K562 (cell line): ENCODE results near the gene FDX2. TPM values are rescaled to one million over a fixed set of nuclear protein-coding genes. Genes with fewer than 3 reads are reported as not detected.

ENCODE experiments used
- ATAC-seq: fragments of 200-7000 bp; cut with Tn5 transposase; 3 replicates; pipeline ENCODE4 v1.9.1; 2020; ENCODE audit warnings: moderate library complexity
- BruUV-seq: library from RNA; stranded (reverse); fragments of 400-500 nt; replicated peaks from 2 replicates; lab custom pipeline; 2021; lab: Mats Ljungman, UMichigan
- CTCF ChIA-PET: fragments of 300-600 bp; formaldehyde crosslinking; extraction: SDS; loops from one replicate; lab custom pipeline; 2021; ENCODE audit warnings: low intra/inter-chr PET ratio; lab: Yijun Ruan, JAX
- POLR2A ChIA-PET: fragments of 300-600, 350-650 bp; sonication (Branson Sonifier 250); formaldehyde crosslinking; extraction: SDS; loops from one replicate; lab custom pipeline; 2021; ENCODE audit warnings: antibody characterized with exemption, inconsistent platforms; lab: Yijun Ruan, JAX
- DNase-seq, 4 experiments: peaks; one replicate each; pipeline versions ENCODE4 v3.0.0 to v3.0.0-alpha.2; 2011 to 2018; ENCODE audit warnings: low spot score in 3 of 4, mixed read lengths in 3 of 4; ENCODE audit errors: extremely low read depth in 1 of 4
- FAIRE-seq: peaks from 2 replicates; lab custom pipeline; 2011; peaks lifted over from hg19 to GRCh38; lab: Jason Lieb, UNC
- H2AFZ ChIP-seq: 2 replicates; pipeline ENCODE4 v1.6.0; 2011; ENCODE audit warnings: low read depth, low read length, control low read depth, inconsistent platforms
- H3K27ac ChIP-seq: fragments of 200-600 bp; 3 replicates; pipeline ENCODE4 v1.8.0; 2011; ENCODE audit warnings: low read depth, mild to moderate bottlenecking, control low read depth, inconsistent platforms, low read length, moderate library complexity, mixed read lengths; ENCODE audit errors: extremely low read depth
- H3K27me3 ChIP-seq, 2 experiments: fragments of 300-600 bp in 1 of 2; 2 replicates in 1 of 2; 3 replicates in 1 of 2; pipeline versions ENCODE4 v1.6.0 to v1.8.0; 2011; ENCODE audit warnings: inconsistent platforms in 2 of 2, low read length in 2 of 2, mild to moderate bottlenecking in 1 of 2, mixed read lengths in 1 of 2, moderate library complexity in 1 of 2; ENCODE audit not compliant: control insufficient read depth in 2 of 2, insufficient read depth in 2 of 2
- H3K36me3 ChIP-seq: fragments of 300-600 bp; 3 replicates; pipeline ENCODE4 v1.8.0; 2011; ENCODE audit warnings: mild to moderate bottlenecking, low read length, inconsistent platforms; ENCODE audit not compliant: control insufficient read depth, insufficient read depth
- H3K4me1 ChIP-seq, 2 experiments: fragments of 200-600 bp in 1 of 2; replicated peaks in 1 of 2; 2 replicates in 1 of 2; 3 replicates in 1 of 2; pipeline versions ENCODE4 v1.5.1 to v1.8.0; 2011; ENCODE audit warnings: inconsistent platforms in 2 of 2, low read length in 2 of 2, mild to moderate bottlenecking in 1 of 2, mixed read lengths in 1 of 2, moderate library complexity in 1 of 2; ENCODE audit not compliant: control insufficient read depth in 2 of 2, insufficient read depth in 2 of 2
- H3K4me2 ChIP-seq: 2 replicates; pipeline ENCODE4 v1.6.1; 2011; ENCODE audit warnings: low read length, control low read depth, inconsistent platforms, mixed read lengths; ENCODE audit not compliant: insufficient read depth
- H3K4me3 ChIP-seq: fragments of 200-600 bp; sonication (generic), shearing (Covaris generic); 2 replicates; pipeline ENCODE4 v1.5.1; 2016; ENCODE audit warnings: control low read depth, inconsistent platforms
- H3K79me2 ChIP-seq: fragments of 200-600 bp; 3 replicates; pipeline ENCODE4 v1.8.0; 2011; ENCODE audit warnings: low read length, inconsistent platforms; ENCODE audit not compliant: control insufficient read depth, insufficient read depth
- H3K9ac ChIP-seq, 2 experiments: 2 replicates each; pipeline versions ENCODE4 v1.6.0 to v1.6.1; 2011; ENCODE audit warnings: low read depth in 2 of 2, low read length in 2 of 2, control low read depth in 1 of 2, inconsistent platforms in 1 of 2, mild to moderate bottlenecking in 1 of 2, mixed read lengths in 1 of 2; ENCODE audit not compliant: insufficient read depth in 1 of 2
- H3K9me1 ChIP-seq: one replicate; pipeline ENCODE4 v1.6.0; 2011; ENCODE audit warnings: inconsistent platforms, mild to moderate bottlenecking, low read length, moderate library complexity; ENCODE audit not compliant: control insufficient read depth, insufficient read depth
- H3K9me3 ChIP-seq: replicated peaks from 2 replicates; pipeline ENCODE4 v1.5.1; 2011; ENCODE audit warnings: low read depth, low read length, inconsistent platforms; ENCODE audit not compliant: control insufficient read depth, insufficient read depth
- H4K20me1 ChIP-seq: replicated peaks from 2 replicates; pipeline ENCODE4 v1.6.1; 2011; ENCODE audit warnings: low read length, inconsistent platforms, mixed read lengths; ENCODE audit not compliant: control insufficient read depth, insufficient read depth
- ELF4 ChIP-seq: fragments of 450-650 bp; formaldehyde crosslinking; IDR thresholded peaks from 2 replicates; pipeline ENCODE4 v1.4.0; 2022; ENCODE audit warnings: missing genetic modification characterization
- FOXP1 ChIP-seq: sonication (generic); formaldehyde crosslinking; IDR thresholded peaks from 2 replicates; pipeline ENCODE4 v1.8.0; 2022; ENCODE audit warnings: mild to moderate bottlenecking, missing genetic modification reagents
- HEY1 ChIP-seq: fragments of 250-450 bp; sonication (Bioruptor Pico); IDR thresholded peaks from 2 replicates; pipeline ENCODE4 v1.5.0; 2020; ENCODE audit warnings: mild to moderate bottlenecking, moderate library complexity, borderline replicate concordance
- MECOM ChIP-seq: fragments of 250-450 bp; sonication (Bioruptor Pico); IDR thresholded peaks from 2 replicates; pipeline ENCODE4 v1.8.0; 2022; ENCODE audit warnings: inconsistent platforms
- POLR2G ChIP-seq: fragments of 200-400 bp; formaldehyde crosslinking; IDR thresholded peaks from 2 replicates; pipeline ENCODE4 v1.6.1; 2017; ENCODE audit warnings: low read depth, mild to moderate bottlenecking, antibody characterized with exemption, low read length, moderate library complexity
- PPARD ChIP-seq: fragments of 250-450 bp; sonication (Bioruptor Pico); IDR thresholded peaks from 2 replicates; pipeline ENCODE4 v1.8.0; 2022; ENCODE audit warnings: inconsistent platforms, mild to moderate bottlenecking, moderate library complexity
- RBFOX2 ChIP-seq: fragments of 200-400 bp; formaldehyde crosslinking; IDR thresholded peaks from 2 replicates; pipeline ENCODE4 v1.6.1; 2017; ENCODE audit warnings: low read depth, mild to moderate bottlenecking, low read length, moderate library complexity
- SIRT6 ChIP-seq: IDR thresholded peaks from one replicate; pipeline ENCODE4 v1.6.1; 2012; ENCODE audit warnings: low read depth, mild to moderate bottlenecking, control low read depth, inconsistent platforms, low read length, moderate library complexity
- TEAD2 ChIP-seq: fragments of 450-650 bp; IDR thresholded peaks from 2 replicates; pipeline ENCODE4 v1.6.1; 2016; ENCODE audit warnings: missing genetic modification characterization, control low read depth, missing compliant biosample characterization
- U2AF1 ChIP-seq: fragments of 200-400 bp; formaldehyde crosslinking; optimal IDR thresholded peaks from 2 replicates; pipeline ENCODE3; 2017; ENCODE audit warnings: mild to moderate bottlenecking, low read depth, low read length, moderate library complexity
- ZBTB17 ChIP-seq: fragments of 450-650 bp; formaldehyde crosslinking; IDR thresholded peaks from 2 replicates; pipeline ENCODE4 v1.4.0; 2020; ENCODE audit warnings: mild to moderate bottlenecking
- ZFX ChIP-seq: sonication (generic); formaldehyde crosslinking; IDR thresholded peaks from 2 replicates; pipeline ENCODE4 v1.8.0; 2022; ENCODE audit warnings: mild to moderate bottlenecking, missing genetic modification reagents, moderate library complexity
- ZNF778 ChIP-seq: fragments of 450-650 bp; formaldehyde crosslinking; IDR thresholded peaks from 2 replicates; pipeline ENCODE4 v1.4.0; 2020; ENCODE audit warnings: mild to moderate bottlenecking, moderate library complexity
- WGBS: fragments of 100-300 bp; shearing (Covaris generic); methylation state at CpG from one replicate; pipeline ENCODE4 v1.1.6; 2016; ENCODE audit warnings: low coverage, mixed read lengths; ENCODE audit not compliant: insufficient coverage; ENCODE audit errors: missing lambda C conversion rate; 5-methylcytosine and 5-hydroxymethylcytosine counted together
- in situ Hi-C: fragments of 300-500 bp; cut with MboI; formaldehyde crosslinking; loops from 4 replicates; pipeline ENCODE4 v1.15.0; 2018; ENCODE audit warnings: inconsistent platforms, mixed read lengths
- intact Hi-C: fragments of 100-400 bp; cut with micrococcal nuclease; formaldehyde crosslinking; loops from 2 replicates; pipeline ENCODE4 v1.14.2; 2022
- polyA plus RNA-seq, 8 experiments: library from polyadenylated mRNA; depleted of rRNA in 4 of 8; stranded (reverse) in 5 of 8; unstranded in 3 of 8; fragments of >200 nt; fragmentation: Nextera tagmentation in 2 of 8; fragmentation: Illumina TruSeq in 1 of 8; extraction: Ambion mirVana in 2 of 8; extraction: Trizol in 1 of 8; gene quantifications; 2 replicates each; pipeline versions ENCODE4 v1.2.1 to v1.2.3, GENCODE V29; 2011 to 2014; ENCODE audit warnings: inconsistent platforms in 1 of 8, missing spikeins in 1 of 8
- total RNA-seq, 7 experiments: library from RNA; depleted of rRNA in 6 of 7; stranded (reverse); fragments of >200 nt in 6 of 7; fragmentation: Illumina TruSeq in 2 of 7; extraction: Trizol in 2 of 7; gene quantifications; 2 replicates each; pipeline versions ENCODE4 v1.2.1 to v1.2.3, GENCODE V29; 2011 to 2021; ENCODE audit warnings: low replicate concordance in 1 of 7
- TF ChIP-seq, protein P1 (sequence below), 2 experiments: fragments of 200-800 bp in 1 of 2; sonication (Bioruptor generic) in 1 of 2; sonication (generic) in 1 of 2; formaldehyde crosslinking in 1 of 2; IDR thresholded peaks in 1 of 2; conservative IDR thresholded peaks in 1 of 2; 2 replicates each; pipeline versions ENCODE4 v1.5.0 to v1.6.1; 2016 to 2020; ENCODE audit warnings: missing compliant biosample characterization in 1 of 2, missing genetic modification characterization in 1 of 2, missing genetic modification reagents in 1 of 2
- TF ChIP-seq, protein P2 (sequence below): fragments of 250-450 bp; sonication (Bioruptor Pico); IDR thresholded peaks from 2 replicates; pipeline ENCODE4 v1.4.0; 2020; ENCODE audit warnings: mild to moderate bottlenecking, moderate library complexity

The FDX2 gene
- total and polyA plus RNA-seq, 9 of the 15 experiments (the other 6 are each of a cell fraction or from before 2014, with no cell fraction given), result 2.5 to 49.8 (median 29.7) TPM

DNA sequence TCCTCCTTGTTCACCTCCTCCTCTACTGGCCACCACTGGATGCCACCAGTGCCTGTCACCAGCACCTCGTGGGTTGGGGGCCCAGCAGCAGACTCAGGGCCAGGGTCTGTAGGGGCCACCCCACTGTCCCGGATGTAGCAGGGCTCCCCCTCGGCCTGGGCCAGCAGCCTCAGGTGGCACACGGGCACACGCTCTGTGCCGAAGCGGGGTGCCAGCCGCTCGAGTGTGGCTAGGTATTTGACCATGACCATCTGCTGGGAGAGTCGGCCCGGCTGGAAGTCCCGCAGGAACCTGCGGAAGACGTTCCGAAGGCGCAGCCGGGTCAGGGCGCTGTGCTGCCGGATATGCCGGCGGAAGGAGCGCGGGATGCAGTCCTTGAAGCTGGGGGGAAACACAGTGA lies 49.7 kb upstream of the FDX2 start:
- CTCF ChIA-PET, result no interaction called here
- Histone ChIP-seq H2AFZ (no peak overlapping the region), H3K27me3 (no peaks in the 10 kb centered on the region), H3K27ac (no peak overlapping the region), H3K9me1 (no peaks in the 10 kb centered on the region), H3K9me3 (no peaks in the 10 kb centered on the region), H3K4me2 (no peak overlapping the region), H3K36me3 (peaks cover 86% of the 10 kb centered on the region), H3K79me2 (no peaks in the 10 kb centered on the region), H4K20me1 (no peaks in the 10 kb centered on the region), H3K4me1 (peaks cover 0 to 17% of the 10 kb centered on the region in 2 experiments; a peak in 1 of 5 replicates), H3K4me3 (no peak overlapping the region), H3K9ac (no peak overlapping the region; a peak in 1 of 4 replicates)
- DNase-seq, result peak in 1 of 4 experiments; percentile 9
- POLR2A ChIA-PET, result interaction anchor here (0.9 kb wide), 1 partner anchor 16 kb away, joined by 3 read pairs; no protein-coding TSS in a partner anchor
- WGBS, result 98% methylated on average over 15 of the region's 23 CpGs
- in situ Hi-C loops (no loop called here), intact Hi-C loops (no loop called here)
- no TSS peak for BruUV-seq
- FAIRE-seq, result no peak
- no peak for ATAC-seq
- TF ChIP-seq FOXP1 (CRISPR knock-in tag) (no peak), POLR2G (peak; percentile 50), ZNF778 (CRISPR knock-in tag) (no peak), RBFOX2 (peak; percentile 42; the same call in 1 of the 2 replicates), PPARD (CRISPR knock-in tag) (no peak), MECOM (CRISPR knock-in tag) (no peak), SIRT6 (no peak), TEAD2 (tag) (no peak), ZBTB17 (CRISPR knock-in tag) (no peak), ZFX (CRISPR knock-in tag) (no peak), U2AF1 (no peak), HEY1 (CRISPR knock-in tag) (no peak), ELF4 (CRISPR knock-in tag) (no peak)
- TF ChIP-seq, protein P1, sequence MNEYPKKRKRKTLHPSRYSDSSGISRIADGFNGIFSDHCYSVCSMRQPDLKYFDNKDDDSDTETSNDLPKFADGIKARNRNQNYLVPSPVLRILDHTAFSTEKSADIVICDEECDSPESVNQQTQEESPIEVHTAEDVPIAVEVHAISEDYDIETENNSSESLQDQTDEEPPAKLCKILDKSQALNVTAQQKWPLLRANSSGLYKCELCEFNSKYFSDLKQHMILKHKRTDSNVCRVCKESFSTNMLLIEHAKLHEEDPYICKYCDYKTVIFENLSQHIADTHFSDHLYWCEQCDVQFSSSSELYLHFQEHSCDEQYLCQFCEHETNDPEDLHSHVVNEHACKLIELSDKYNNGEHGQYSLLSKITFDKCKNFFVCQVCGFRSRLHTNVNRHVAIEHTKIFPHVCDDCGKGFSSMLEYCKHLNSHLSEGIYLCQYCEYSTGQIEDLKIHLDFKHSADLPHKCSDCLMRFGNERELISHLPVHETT (CRISPR knock-in tag; conservative IDR thresholded peaks at IDR 0.05 in 1 of 2, IDR thresholded peaks at IDR 0.05 in 1 of 2), result no peak
- TF ChIP-seq, protein P2, sequence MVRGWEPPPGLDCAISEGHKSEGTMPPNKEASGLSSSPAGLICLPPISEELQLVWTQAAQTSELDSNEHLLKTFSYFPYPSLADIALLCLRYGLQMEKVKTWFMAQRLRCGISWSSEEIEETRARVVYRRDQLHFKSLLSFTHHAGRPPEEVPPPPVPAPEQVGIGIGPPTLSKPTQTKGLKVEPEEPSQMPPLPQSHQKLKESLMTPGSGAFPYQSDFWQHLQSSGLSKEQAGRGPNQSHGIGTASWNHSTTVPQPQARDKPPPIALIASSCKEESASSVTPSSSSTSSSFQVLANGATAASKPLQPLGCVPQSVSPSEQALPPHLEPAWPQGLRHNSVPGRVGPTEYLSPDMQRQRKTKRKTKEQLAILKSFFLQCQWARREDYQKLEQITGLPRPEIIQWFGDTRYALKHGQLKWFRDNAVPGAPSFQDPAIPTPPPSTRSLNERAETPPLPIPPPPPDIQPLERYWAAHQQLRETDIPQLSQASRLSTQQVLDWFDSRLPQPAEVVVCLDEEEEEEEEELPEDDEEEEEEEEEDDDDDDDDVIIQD (CRISPR knock-in tag), result no peak
